ENCODE data around the gene KIF26B. TPM values are rescaled to one million over a fixed set of nuclear protein-coding genes. Genes with fewer than 3 reads are reported as not detected.

The KIF26B gene
- polyA plus RNA-seq, 1 of the 3 experiments (the other 2 are of a cell fraction), result 2.6 TPM

DNA sequence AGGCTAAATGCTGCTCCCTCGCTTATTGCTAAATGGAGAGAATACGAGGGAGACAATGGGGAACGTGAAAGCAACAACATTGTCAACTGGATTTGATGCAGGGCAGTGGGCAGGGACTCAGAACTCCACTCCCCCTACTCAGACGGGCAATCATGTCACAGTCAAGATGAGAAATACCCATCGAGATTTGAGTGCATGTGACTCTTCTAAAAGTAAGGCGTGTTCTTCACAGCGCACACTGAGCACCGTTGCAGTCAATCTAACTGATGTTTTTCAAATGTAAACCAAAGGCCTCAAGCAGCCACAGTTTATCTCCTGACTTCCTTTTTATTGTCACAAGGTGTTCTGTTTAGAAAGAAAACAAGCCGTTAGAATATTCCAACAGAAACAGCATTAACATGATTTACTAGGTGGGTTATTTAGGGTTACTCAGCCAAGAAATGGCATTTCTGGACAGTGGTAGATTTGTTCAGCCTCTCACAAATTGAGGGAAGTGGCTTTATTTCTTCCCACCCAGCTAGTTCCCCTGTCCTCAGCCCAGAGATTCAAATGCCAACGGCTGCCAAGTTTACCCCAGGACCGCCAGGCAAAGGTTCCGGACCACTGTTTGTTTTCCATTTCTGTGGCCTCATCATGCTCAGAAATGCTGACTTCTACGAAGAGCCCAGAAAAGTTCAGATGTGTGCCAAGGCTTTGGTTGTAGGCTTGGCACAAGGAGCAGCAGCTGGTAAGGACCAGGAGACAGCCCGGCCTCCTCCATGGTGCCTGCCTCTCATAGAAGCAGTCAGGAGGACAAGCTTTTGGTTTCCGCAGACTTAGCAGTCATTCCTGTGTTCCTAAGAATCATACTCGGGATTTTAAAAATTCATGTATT is 171.4 kb downstream of the KIF26B start:
- H3K9me2 ChIP-seq, result no peaks in the 10 kb centered on the region
- DNase-seq, result no peak
- H2AFZ ChIP-seq (ENCODE audit: low read depth), result no peak overlapping the region
- H3K9me3 ChIP-seq, result no peaks in the 10 kb centered on the region
- H4K20me1 ChIP-seq (ENCODE audit: insufficient read depth), result no peaks in the 10 kb centered on the region; the same call in 1 of the 2 replicates
- H3K79me2 ChIP-seq (ENCODE audit: insufficient read depth), result no peaks in the 10 kb centered on the region
- TF ChIP-seq FOXM1 (IDR thresholded peaks at IDR 0.05; ENCODE audit: low read depth), result no peak
- no peak for TF ChIP-seq USF1 (IDR thresholded peaks at IDR 0.05; ENCODE audit: borderline replicate concordance, low read depth)
- TF ChIP-seq EZH2phosphoT487 (IDR thresholded peaks at IDR 0.05; ENCODE audit: borderline replicate concordance, low read depth), result no peak
- no peak for TF ChIP-seq REST (IDR thresholded peaks at IDR 0.05; ENCODE audit: low read depth, low read length)
- TF ChIP-seq, protein P1, sequence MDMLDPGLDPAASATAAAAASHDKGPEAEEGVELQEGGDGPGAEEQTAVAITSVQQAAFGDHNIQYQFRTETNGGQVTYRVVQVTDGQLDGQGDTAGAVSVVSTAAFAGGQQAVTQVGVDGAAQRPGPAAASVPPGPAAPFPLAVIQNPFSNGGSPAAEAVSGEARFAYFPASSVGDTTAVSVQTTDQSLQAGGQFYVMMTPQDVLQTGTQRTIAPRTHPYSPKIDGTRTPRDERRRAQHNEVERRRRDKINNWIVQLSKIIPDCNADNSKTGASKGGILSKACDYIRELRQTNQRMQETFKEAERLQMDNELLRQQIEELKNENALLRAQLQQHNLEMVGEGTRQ (IDR thresholded peaks at IDR 0.05; ENCODE audit: borderline replicate concordance, low read depth, low read length), result no peak
- TF ChIP-seq SMC3 (IDR thresholded peaks at IDR 0.05; ENCODE audit: low read depth, low read length), result no peak
- TF ChIP-seq NRF1 (IDR thresholded peaks at IDR 0.05; ENCODE audit: low read depth, low read length), result no peak
- no peak for TF ChIP-seq FOXJ3 (CRISPR knock-in tag; IDR thresholded peaks at IDR 0.05)
- TF ChIP-seq, protein P2, sequence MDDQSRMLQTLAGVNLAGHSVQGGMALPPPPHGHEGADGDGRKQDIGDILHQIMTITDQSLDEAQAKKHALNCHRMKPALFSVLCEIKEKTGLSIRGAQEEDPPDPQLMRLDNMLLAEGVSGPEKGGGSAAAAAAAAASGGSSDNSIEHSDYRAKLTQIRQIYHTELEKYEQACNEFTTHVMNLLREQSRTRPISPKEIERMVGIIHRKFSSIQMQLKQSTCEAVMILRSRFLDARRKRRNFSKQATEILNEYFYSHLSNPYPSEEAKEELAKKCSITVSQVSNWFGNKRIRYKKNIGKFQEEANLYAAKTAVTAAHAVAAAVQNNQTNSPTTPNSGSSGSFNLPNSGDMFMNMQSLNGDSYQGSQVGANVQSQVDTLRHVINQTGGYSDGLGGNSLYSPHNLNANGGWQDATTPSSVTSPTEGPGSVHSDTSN (IDR thresholded peaks at IDR 0.05), result no peak
- no peak for TF ChIP-seq POLR2AphosphoS5 (IDR thresholded peaks at IDR 0.05; ENCODE audit: low read depth, low read length)
- no peak for TF ChIP-seq FOSL2 (IDR thresholded peaks at IDR 0.05; ENCODE audit: borderline replicate concordance, low read depth)
- TF ChIP-seq RCOR1 (IDR thresholded peaks at IDR 0.05; ENCODE audit: low read length), result no peak
- no peak for TF ChIP-seq CHD2 (IDR thresholded peaks at IDR 0.05; ENCODE audit: low read length, partially characterized antibody)
- TF ChIP-seq RXRA (IDR thresholded peaks at IDR 0.05; ENCODE audit: borderline replicate concordance, low read depth), result no peak
- TF ChIP-seq, protein P3, sequence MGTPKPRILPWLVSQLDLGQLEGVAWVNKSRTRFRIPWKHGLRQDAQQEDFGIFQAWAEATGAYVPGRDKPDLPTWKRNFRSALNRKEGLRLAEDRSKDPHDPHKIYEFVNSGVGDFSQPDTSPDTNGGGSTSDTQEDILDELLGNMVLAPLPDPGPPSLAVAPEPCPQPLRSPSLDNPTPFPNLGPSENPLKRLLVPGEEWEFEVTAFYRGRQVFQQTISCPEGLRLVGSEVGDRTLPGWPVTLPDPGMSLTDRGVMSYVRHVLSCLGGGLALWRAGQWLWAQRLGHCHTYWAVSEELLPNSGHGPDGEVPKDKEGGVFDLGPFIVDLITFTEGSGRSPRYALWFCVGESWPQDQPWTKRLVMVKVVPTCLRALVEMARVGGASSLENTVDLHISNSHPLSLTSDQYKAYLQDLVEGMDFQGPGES (IDR thresholded peaks at IDR 0.05; ENCODE audit: low read depth, low read length), result no peak
- H3K4me2 ChIP-seq, result no peak overlapping the region
- ChIA-PET POLR2A (interaction anchor here (0.6 kb wide), 1 partner anchor 1612 kb away, joined by 5 read pairs; no protein-coding TSS in a partner anchor), CTCF (no interaction called here)
- H3K9ac ChIP-seq, result no peak overlapping the region
- peaks cover 0 to 30% of the 10 kb centered on the region in 2 experiments; a peak in 2 of 4 replicates for H3K4me1 ChIP-seq (ENCODE audit: control insufficient read depth in 1 of 2, insufficient read depth in 2 of 2, low read depth in 1 of 2, low read length in 1 of 2)
- WGBS (ENCODE audit: low lambda C conversion rate), result 89% methylated on average over 16 of the region's 16 CpGs
- no peak overlapping the region; a peak in 1 of 4 replicates for H3K27ac ChIP-seq (ENCODE audit: low read depth in 2 of 2, low read length in 1 of 2)
- no peak overlapping the region for H3K4me3 ChIP-seq (ENCODE audit: low read depth in 2 of 2, low read length in 1 of 2)
- peaks cover 0 to 7% of the 10 kb centered on the region in 2 experiments for H3K36me3 ChIP-seq (replicated peaks in 1 of 2; ENCODE audit: control insufficient read depth in 1 of 2, insufficient read depth in 2 of 2, low read length in 1 of 2)
- H3F3A ChIP-seq (replicated peaks; ENCODE audit: insufficient read depth), result no peaks in the 10 kb centered on the region
- no peaks in the 10 kb centered on the region for H3K27me3 ChIP-seq (ENCODE audit: insufficient read depth)

All from SK-N-SH (cell line).